ENCODE data around the gene PDE6D.

Gene PDE6D

GRCh38 chr2:231794383-231794782 lies 13.3 kb upstream of the PDE6D start:
- Histone ChIP-seq H2AFZ (ENCODE audit: low read depth, low read length) (no peak overlapping the region), H3K36me3 (ENCODE audit: insufficient read depth, low read length) (peaks cover 82% of the 10 kb centered on the region), H3K4me1 (ENCODE audit: insufficient read depth, low read length) (no peaks in the 10 kb centered on the region), H4K20me1 (ENCODE audit: insufficient read depth, low read length) (peaks cover 35% of the 10 kb centered on the region), H3K79me2 (ENCODE audit: insufficient read depth, low read length) (peaks cover 57% of the 10 kb centered on the region), H3K9ac (ENCODE audit: low read depth, low read length) (no peak overlapping the region), H3K9me3 (ENCODE audit: insufficient read depth, low read length, severe bottlenecking) (no peaks in the 10 kb centered on the region), H3K27me3 (ENCODE audit: insufficient read depth, low read length, poor library complexity) (no peaks in the 10 kb centered on the region), H3K4me2 (ENCODE audit: insufficient read depth, low read length) (no peak overlapping the region), H3K4me3 (ENCODE audit: low read depth in 1 of 2, low read length in 2 of 2) (no peak overlapping the region), H3K27ac (ENCODE audit: low read length) (no peak overlapping the region)
- no peak for TF ChIP-seq CTCF (IDR thresholded peaks at IDR 0.05; ENCODE audit: borderline replicate concordance, extremely low read depth, low read length, poor library complexity, severe bottlenecking)
- TF ChIP-seq EZH2 (IDR thresholded peaks at IDR 0.05; ENCODE audit: borderline replicate concordance, low read depth, low read length, severe bottlenecking): no peak
- no peak for ATAC-seq (ENCODE audit: insufficient read depth, low read depth)
- DNase-seq: no peak

- no peak overlapping the region for H3K27ac ChIP-seq (ENCODE audit: low read length)
- H3K4me2 ChIP-seq (ENCODE audit: insufficient read depth, low read length): no peak overlapping the region
- H3K27me3 ChIP-seq (ENCODE audit: insufficient read depth, low read length, poor library complexity): no peaks in the 10 kb centered on the region
- peaks cover 51% of the 10 kb centered on the region for H4K20me1 ChIP-seq (ENCODE audit: insufficient read depth, low read length)
- H3K9ac ChIP-seq (ENCODE audit: low read depth, low read length): no peak overlapping the region
- no peak for ATAC-seq (ENCODE audit: insufficient read depth, low read depth)
- H3K4me1 ChIP-seq (ENCODE audit: insufficient read depth, low read length): peaks cover 25% of the 10 kb centered on the region
- H3K36me3 ChIP-seq (ENCODE audit: insufficient read depth, low read length): peaks cover 67% of the 10 kb centered on the region
- no peak for DNase-seq
- TF ChIP-seq EZH2 (IDR thresholded peaks at IDR 0.05; ENCODE audit: borderline replicate concordance, low read depth, low read length, severe bottlenecking): no peak
- no peak for TF ChIP-seq CTCF (IDR thresholded peaks at IDR 0.05; ENCODE audit: borderline replicate concordance, extremely low read depth, low read length, poor library complexity, severe bottlenecking)
- H3K9me3 ChIP-seq (ENCODE audit: insufficient read depth, low read length, severe bottlenecking): no peaks in the 10 kb centered on the region
- peaks cover 82% of the 10 kb centered on the region for H3K79me2 ChIP-seq (ENCODE audit: insufficient read depth, low read length)
- H3K4me3 ChIP-seq (ENCODE audit: low read depth in 1 of 2, low read length in 2 of 2): no peak overlapping the region
- H2AFZ ChIP-seq (ENCODE audit: low read depth, low read length): no peak overlapping the region
These were observed 10.0 kb upstream of the PDE6D start for GRCh38 chr2:231791107-231791506.

GRCh38 chr2:231786917-231787292 lies 5.8 kb upstream of the PDE6D start:
- H3K9me3 ChIP-seq (ENCODE audit: insufficient read depth, low read length, severe bottlenecking): no peaks in the 10 kb centered on the region
- H3K79me2 ChIP-seq (ENCODE audit: insufficient read depth, low read length): peaks cover 94% of the 10 kb centered on the region
- peaks cover 36% of the 10 kb centered on the region for H4K20me1 ChIP-seq (ENCODE audit: insufficient read depth, low read length)
- no peak for DNase-seq
- peaks cover 35% of the 10 kb centered on the region for H3K36me3 ChIP-seq (ENCODE audit: insufficient read depth, low read length)
- peak overlapping the region; percentile 69 to 92 for H3K4me3 ChIP-seq (ENCODE audit: low read depth in 1 of 2, low read length in 2 of 2)
- H3K27ac ChIP-seq (ENCODE audit: low read length): peak overlapping the region; percentile 63
- ATAC-seq (ENCODE audit: insufficient read depth, low read depth): no peak
- peaks cover 60% of the 10 kb centered on the region for H3K4me1 ChIP-seq (ENCODE audit: insufficient read depth, low read length)
- H3K4me2 ChIP-seq (ENCODE audit: insufficient read depth, low read length): peak overlapping the region; percentile 86
- no peak for TF ChIP-seq EZH2 (IDR thresholded peaks at IDR 0.05; ENCODE audit: borderline replicate concordance, low read depth, low read length, severe bottlenecking)
- no peaks in the 10 kb centered on the region for H3K27me3 ChIP-seq (ENCODE audit: insufficient read depth, low read length, poor library complexity)
- 0 out of 2 replicates have a peak overlapping the region, but pooled peaks have one; percentile 94 for H2AFZ ChIP-seq (ENCODE audit: low read depth, low read length)
- peak overlapping the region; percentile 70 for H3K9ac ChIP-seq (ENCODE audit: low read depth, low read length)

GRCh38 chr2:231786177-231786916 lies 5.3 kb upstream of the PDE6D start, which contains the start of gene COPS7B:
Gene COPS7B, plus strand, starts transcription at chr2:231786445. Its CDS starts 2,126 bp downstream, at chr2:231788571.
- Histone ChIP-seq H3K4me3 (ENCODE audit: low read depth in 1 of 2, low read length in 2 of 2) (peak within 1 kb of the TSS; percentile 69 to 92), H3K9me3 (ENCODE audit: insufficient read depth, low read length, severe bottlenecking) (no peaks in the 10 kb centered on the region), H2AFZ (ENCODE audit: low read depth, low read length) (peak within 1 kb of the TSS; percentile 94), H3K79me2 (ENCODE audit: insufficient read depth, low read length) (peaks cover 92% of the 10 kb centered on the region), H3K36me3 (ENCODE audit: insufficient read depth, low read length) (peaks cover 29% of the 10 kb centered on the region), H4K20me1 (ENCODE audit: insufficient read depth, low read length) (peaks cover 32% of the 10 kb centered on the region), H3K4me2 (ENCODE audit: insufficient read depth, low read length) (peak within 1 kb of the TSS; percentile 86), H3K27ac (ENCODE audit: low read length) (peak within 1 kb of the TSS; percentile 85), H3K27me3 (ENCODE audit: insufficient read depth, low read length, poor library complexity) (no peaks in the 10 kb centered on the region), H3K9ac (ENCODE audit: low read depth, low read length) (peak within 1 kb of the TSS; percentile 70), H3K4me1 (ENCODE audit: insufficient read depth, low read length) (peaks cover 61% of the 10 kb centered on the region)
- TF ChIP-seq CTCF (IDR thresholded peaks at IDR 0.05; ENCODE audit: borderline replicate concordance, extremely low read depth, low read length, poor library complexity, severe bottlenecking) (peak; percentile 67), EZH2 (IDR thresholded peaks at IDR 0.05; ENCODE audit: borderline replicate concordance, low read depth, low read length, severe bottlenecking) (no peak)
- peak; percentile 79 for ATAC-seq (ENCODE audit: insufficient read depth, low read depth)
- DNase-seq: peak; percentile 90
